ENCODE measurements around the gene MAP1B.

MAP1B gene

GRCh38 chr5:72256536-72256935 is 149.3 kb downstream of the MAP1B start:
- no peak for DNase-seq
